PC-9 (cell line): ENCODE results near the gene BPIFB1.

Experiments
- CTCF ChIP-seq: fragments of 200-600 bp; sonication (generic); conservative IDR thresholded peaks from 2 replicates; pipeline ENCODE4 v1.6.1; 2017; ENCODE audit warnings: mixed run types, antibody characterized with exemption, mild to moderate bottlenecking, moderate library complexity
- EZH2 ChIP-seq: fragments of 200-600 bp; sonication (generic); IDR thresholded peaks from 2 replicates; pipeline ENCODE4 v1.8.0; 2017; ENCODE audit warnings: antibody characterized with exemption, low read depth

- TF ChIP-seq CTCF (no peak), EZH2 (no peak)
Measured at GRCh38 chr20:33306228-33306627, 23.2 kb downstream of the BPIFB1 start.
